Lower leg skin (tissue), 3 donors: ENCODE results near the gene EIPR1.

Experiments used
- CTCF ChIP-seq, 3 donors: fragments of 450-650 bp; IDR thresholded peaks; one replicate each; pipeline ENCODE4 v1.5.1; 2016; ENCODE audit warnings: antibody characterized with exemption in 3 of 3, mild to moderate bottlenecking in 3 of 3, moderate library complexity in 2 of 3
- POLR2A ChIP-seq, 2 donors: fragments of 450-650 bp; IDR thresholded peaks; one replicate each; pipeline ENCODE4 v1.6.1; 2016 to 2017; ENCODE audit warnings: antibody characterized with exemption in 2 of 2, mild to moderate bottlenecking in 1 of 2, moderate library complexity in 1 of 2

- TF ChIP-seq CTCF (IDR thresholded peaks at IDR 0.05) (no peak), POLR2A (IDR thresholded peaks at IDR 0.05) (no peak)
Measured at GRCh38 chr2:3345621-3346020, 32.0 kb downstream of the EIPR1 start.
